Small intestine (tissue), 7 donors: ENCODE results near the gene ROR1. TPM values are rescaled to one million over a fixed set of nuclear protein-coding genes. Genes with fewer than 3 reads are reported as not detected.

Experiments used
- DNase-seq, 2 donors: peaks; one replicate each; pipeline versions ENCODE4 v3.0.0 to v3.0.0-alpha.2; 2013
- FAIRE-seq: peaks from 2 replicates; lab custom pipeline; 2012; peaks lifted over from hg19 to GRCh38; lab: Jason Lieb, UNC
- H3K27ac ChIP-seq, 3 donors: one replicate each; pipeline ENCODE4 v1.5.1; 2013; ENCODE audit warnings: low read length in 2 of 3, mild to moderate bottlenecking in 2 of 3, control low read depth in 1 of 3, inconsistent platforms in 1 of 3, low read depth in 1 of 3, moderate library complexity in 1 of 3
- H3K27me3 ChIP-seq, 3 donors: one replicate each; pipeline ENCODE4 v1.6.1; 2013; ENCODE audit warnings: low read length in 3 of 3, inconsistent platforms in 1 of 3; ENCODE audit not compliant: control insufficient read depth in 3 of 3, insufficient read depth in 3 of 3
- H3K36me3 ChIP-seq, 3 donors: one replicate each; pipeline ENCODE4 v1.6.1; 2013; ENCODE audit warnings: low read length in 3 of 3, inconsistent platforms in 1 of 3, low read depth in 1 of 3, mild to moderate bottlenecking in 1 of 3, moderate library complexity in 1 of 3; ENCODE audit not compliant: control insufficient read depth in 3 of 3, insufficient read depth in 2 of 3
- H3K4me1 ChIP-seq, 3 donors: one replicate each; pipeline ENCODE4 v1.6.1; 2013; ENCODE audit warnings: low read length in 2 of 3, inconsistent platforms in 1 of 3, low read depth in 1 of 3, mild to moderate bottlenecking in 1 of 3, moderate library complexity in 1 of 3; ENCODE audit not compliant: control insufficient read depth in 3 of 3, insufficient read depth in 2 of 3
- H3K4me3 ChIP-seq, 3 donors: one replicate each; pipeline ENCODE4 v1.5.1; 2013; ENCODE audit warnings: low read length in 3 of 3, control low read depth in 1 of 3, inconsistent platforms in 1 of 3, low read depth in 1 of 3, mild to moderate bottlenecking in 1 of 3, moderate library complexity in 1 of 3
- H3K9me3 ChIP-seq, 2 donors: one replicate each; pipeline ENCODE4 v1.6.1; 2013; ENCODE audit warnings: low read depth in 1 of 2, low read length in 1 of 2; ENCODE audit not compliant: control insufficient read depth in 2 of 2, insufficient read depth in 1 of 2
- WGBS, 3 donors: extraction: QIAGEN DNeasy Blood & Tissue Kit; methylation state at CpG; one replicate each; pipeline ENCODE4 v1.1.7; 2013; 5-methylcytosine and 5-hydroxymethylcytosine counted together
- polyA plus RNA-seq, 4 donors: library from polyadenylated mRNA; stranded (reverse) in 3 of 4; unstranded in 1 of 4; fragments of 200-250 nt in 3 of 4; fragments of 120-200 nt in 1 of 4; gene quantifications; one replicate each; pipeline versions ENCODE4 v1.2.1 to v1.2.3, GENCODE V29; 2013
- donor health status: healthy with polysubstance abuse.
- donor health status: control.
- donor health status: control.
- donor health status: Bipolar disorder and iron deficiency.
- donor health status: healthy.

Gene ROR1
- polyA plus RNA-seq, 4 donors: 0.22 to 3.6 (median 3.2) TPM; not detected in 1

- WGBS, 3 donors: 81 to 91% (median 85%) methylated on average over 4 of the region's 4 CpGs
These were observed 90.4 kb downstream of the ROR1 start for GRCh38 chr1:63864224-63864641.

GRCh38 chr1:63865561-63865960, 91.7 kb downstream of the ROR1 start:
- Histone ChIP-seq H3K27me3 (no peaks in the 10 kb centered on the region), H3K9me3 (no peaks in the 10 kb centered on the region), H3K4me1 (peaks cover 0 to 3% (median 0%) of the 10 kb centered on the region in 3 donors), H3K4me3 (no peak overlapping the region), H3K36me3 (no peaks in the 10 kb centered on the region), H3K27ac (no peak overlapping the region)
- WGBS, 3 donors: 75 to 86% (median 78%) methylated on average over 4 of the region's 4 CpGs
- FAIRE-seq: no peak
- DNase-seq: no peak

More at GRCh38 chr1:63864224-63864641, 90.4 kb downstream of the ROR1 start:
- peaks cover 0 to 3% (median 0%) of the 10 kb centered on the region in 3 donors for H3K4me1 ChIP-seq
- H3K27ac ChIP-seq: no peak overlapping the region
- H3K36me3 ChIP-seq: no peaks in the 10 kb centered on the region
- no peaks in the 10 kb centered on the region for H3K9me3 ChIP-seq
- FAIRE-seq (no peak), DNase-seq (no peak)
- H3K27me3 ChIP-seq: no peaks in the 10 kb centered on the region
- H3K4me3 ChIP-seq: no peak overlapping the region

GRCh38 chr1:63866084-63866483, 92.3 kb downstream of the ROR1 start:
- FAIRE-seq: no peak
- H3K4me1 ChIP-seq: peaks cover 0 to 3% (median 0%) of the 10 kb centered on the region in 3 donors
- 79 to 84% (median 80%) methylated on average over 3 of the region's 3 CpGs for WGBS, 3 donors

GRCh38 chr1:63867429-63868176, 93.8 kb downstream of the ROR1 start:
- Histone ChIP-seq H3K27ac (no peak overlapping the region), H3K36me3 (no peaks in the 10 kb centered on the region), H3K27me3 (no peaks in the 10 kb centered on the region), H3K4me3 (no peak overlapping the region), H3K9me3 (no peaks in the 10 kb centered on the region), H3K4me1 (peaks cover 0 to 3% (median 0%) of the 10 kb centered on the region in 3 donors)
- DNase-seq: no peak
- WGBS, 3 donors: 81 to 89% (median 89%) methylated on average over 14 of the region's 14 CpGs
- FAIRE-seq: no peak

More at GRCh38 chr1:63866084-63866483, 92.3 kb downstream of the ROR1 start:
- no peaks in the 10 kb centered on the region for H3K9me3 ChIP-seq
- H3K36me3 ChIP-seq: no peaks in the 10 kb centered on the region
- no peak for DNase-seq
- no peak overlapping the region for H3K27ac ChIP-seq
- H3K4me3 ChIP-seq: no peak overlapping the region
- no peaks in the 10 kb centered on the region for H3K27me3 ChIP-seq

- Histone ChIP-seq H3K36me3 (no peaks in the 10 kb centered on the region), H3K4me3 (no peak overlapping the region), H3K27ac (no peak overlapping the region), H3K27me3 (no peaks in the 10 kb centered on the region), H3K4me1 (peaks cover 0 to 3% (median 0%) of the 10 kb centered on the region in 3 donors), H3K9me3 (no peaks in the 10 kb centered on the region)
- 25 to 56% (median 44%) methylated on average over 5 of the region's 5 CpGs for WGBS, 3 donors
- peak; percentile 44 to 51 for DNase-seq
- FAIRE-seq: no peak
These were observed 94.5 kb downstream of the ROR1 start for GRCh38 chr1:63868268-63868781.

- Histone ChIP-seq H3K27ac (no peak overlapping the region), H3K27me3 (no peaks in the 10 kb centered on the region), H3K4me3 (no peak overlapping the region), H3K36me3 (no peaks in the 10 kb centered on the region), H3K4me1 (peaks cover 0 to 10% (median 4%) of the 10 kb centered on the region in 3 donors), H3K9me3 (no peaks in the 10 kb centered on the region)
- FAIRE-seq (no peak), DNase-seq (no peak)
- WGBS, 3 donors: 91 to 98% (median 92%) methylated on average over 2 of the region's 2 CpGs
These were observed 96.3 kb downstream of the ROR1 start for GRCh38 chr1:63870152-63870551.

GRCh38 chr1:63871463-63871862, 97.6 kb downstream of the ROR1 start:
- Histone ChIP-seq H3K9me3 (no peaks in the 10 kb centered on the region), H3K36me3 (no peaks in the 10 kb centered on the region), H3K4me1 (peaks cover 0 to 20% (median 6%) of the 10 kb centered on the region in 3 donors), H3K4me3 (no peak overlapping the region), H3K27ac (no peak overlapping the region), H3K27me3 (no peaks in the 10 kb centered on the region)
- FAIRE-seq: no peak
- 67 to 100% (median 96%) methylated on average over 1 of the region's 1 CpG for WGBS, 3 donors
- DNase-seq: no peak

- H3K27me3 ChIP-seq: no peaks in the 10 kb centered on the region
- FAIRE-seq (no peak), DNase-seq (no peak)
- H3K9me3 ChIP-seq: no peaks in the 10 kb centered on the region
- peaks cover 0 to 18% (median 6%) of the 10 kb centered on the region in 3 donors for H3K4me1 ChIP-seq
- H3K4me3 ChIP-seq: no peak overlapping the region
- H3K27ac ChIP-seq: no peak overlapping the region
- 85 to 98% (median 96%) methylated on average over 3 of the region's 3 CpGs for WGBS, 3 donors
- H3K36me3 ChIP-seq: no peaks in the 10 kb centered on the region
These were observed 99.9 kb downstream of the ROR1 start for GRCh38 chr1:63873751-63874150.
